ENCODE data around the gene PRPF6. TPM values are rescaled to one million over a fixed set of nuclear protein-coding genes. Genes with fewer than 3 reads are reported as not detected.

Gene PRPF6
- total and polyA plus RNA-seq, 8 donors: 49.8 to 85.4 (median 80.3) TPM

- peaks cover 0 to 94% of the 10 kb centered on the region in 2 donors for H3K36me3 ChIP-seq
- no peak for ATAC-seq
- intact Hi-C loops (cut with DNase I): no loop called here
Measured at GRCh38 chr20:64025826-64026412, 45.0 kb downstream of the PRPF6 start.

GRCh38 chr20:64027981-64028685 lies 47.2 kb downstream of the PRPF6 start:
- Histone ChIP-seq H3K4me1 (no peaks in the 10 kb centered on the region), H3K36me3 (peaks cover 0 to 100% of the 10 kb centered on the region in 2 donors), H3K27me3 (no peaks in the 10 kb centered on the region), H3K4me3 (no peak overlapping the region), H3K27ac (no peak overlapping the region), H3K9me3 (no peaks in the 10 kb centered on the region)
- TF ChIP-seq CTCF (IDR thresholded peaks at IDR 0.05): no peak
- DNase-seq (peak in 1 of 4 donors; percentile 61), ATAC-seq (no peak)
- intact Hi-C loops (cut with DNase I): no loop called here

More at GRCh38 chr20:64025826-64026412, 45.0 kb downstream of the PRPF6 start:
- no peaks in the 10 kb centered on the region for H3K27me3 ChIP-seq
- no peak for TF ChIP-seq CTCF (IDR thresholded peaks at IDR 0.05)
- H3K27ac ChIP-seq: no peak overlapping the region
- no peaks in the 10 kb centered on the region for H3K9me3 ChIP-seq
- DNase-seq: no peak
- H3K4me1 ChIP-seq: no peaks in the 10 kb centered on the region
- H3K4me3 ChIP-seq: no peak overlapping the region

- no peaks in the 10 kb centered on the region for H3K27me3 ChIP-seq
- DNase-seq (peak in 1 of 4 donors; percentile 66), ATAC-seq (no peak)
- H3K4me1 ChIP-seq: no peaks in the 10 kb centered on the region
- TF ChIP-seq CTCF (IDR thresholded peaks at IDR 0.05): no peak
- intact Hi-C loops (cut with DNase I): no loop called here
- H3K4me3 ChIP-seq: no peak overlapping the region
- peaks cover 0 to 100% of the 10 kb centered on the region in 2 donors for H3K36me3 ChIP-seq
- H3K27ac ChIP-seq: no peak overlapping the region
- H3K9me3 ChIP-seq: no peaks in the 10 kb centered on the region
Measured at GRCh38 chr20:64029293-64030117, 48.6 kb downstream of the PRPF6 start.

- Histone ChIP-seq H3K27ac (no peak overlapping the region), H3K27me3 (no peaks in the 10 kb centered on the region), H3K4me1 (no peaks in the 10 kb centered on the region), H3K4me3 (no peak overlapping the region), H3K36me3 (peaks cover 0 to 100% of the 10 kb centered on the region in 2 donors), H3K9me3 (no peaks in the 10 kb centered on the region)
- ATAC-seq (no peak), DNase-seq (peak in 1 of 4 donors; percentile 72)
- intact Hi-C loops (cut with DNase I): no loop called here
- no peak for TF ChIP-seq CTCF (IDR thresholded peaks at IDR 0.05)
Measured at GRCh38 chr20:64030371-64031134, 49.6 kb downstream of the PRPF6 start.
